OCI-LY3 (cell line): Measurements from ENCODE around the gene GRAMD2A.

Experiments used
- H2AFZ ChIP-seq: fragments of 200-600, 300-600 bp; shearing (Covaris generic); 2 replicates; pipeline ENCODE4 v1.6.0; 2014; ENCODE audit warnings: antibody characterized with exemption, low read depth, low read length
- H3K27ac ChIP-seq: fragments of 200-600, 300-600 bp; sonication (generic); 2 replicates; pipeline ENCODE4 v1.5.1; 2014; ENCODE audit warnings: mild to moderate bottlenecking, low read length, moderate library complexity, mixed read lengths
- H3K27me3 ChIP-seq: fragments of 200-600, 300-600 bp; sonication (generic); 2 replicates; pipeline ENCODE4 v1.6.1; 2014; ENCODE audit warnings: low read depth, low read length, mixed read lengths
- H3K36me3 ChIP-seq: fragments of 200-600, 300-600 bp; sonication (generic); replicated peaks from 2 replicates; pipeline ENCODE3; 2014; ENCODE audit warnings: low read depth, low read length, mixed read lengths
- H3K4me1 ChIP-seq: fragments of 300-600, 200-600 bp; sonication (generic); 2 replicates; pipeline ENCODE4 v1.6.1; 2014; ENCODE audit warnings: low read length, mixed read lengths
- H3K4me2 ChIP-seq: fragments of 200-600, 300-600 bp; sonication (generic); 2 replicates; pipeline ENCODE4 v1.6.1; 2014; ENCODE audit warnings: low read length, mixed read lengths
- H3K4me3 ChIP-seq: fragments of 300-600, 200-600 bp; sonication (generic); 2 replicates; pipeline ENCODE4 v1.5.1; 2014; ENCODE audit warnings: antibody characterized with exemption, mild to moderate bottlenecking, low read length, moderate library complexity
- H3K79me2 ChIP-seq: fragments of 300-600, 200-600 bp; shearing (Covaris generic); 2 replicates; pipeline ENCODE4 v1.6.1; 2014; ENCODE audit warnings: mild to moderate bottlenecking, low read length, mixed read lengths
- H3K9ac ChIP-seq: fragments of 300-600, 200-600 bp; shearing (Covaris generic); 2 replicates; pipeline ENCODE4 v1.6.0; 2014; ENCODE audit warnings: mild to moderate bottlenecking, low read length, moderate library complexity
- H3K9me3 ChIP-seq: fragments of 200-600, 300-600 bp; shearing (Covaris generic); 2 replicates; pipeline ENCODE4 v1.6.1; 2014; ENCODE audit warnings: low read length, mixed read lengths; ENCODE audit not compliant: insufficient read depth
- H4K20me1 ChIP-seq: fragments of 200-600, 300-600 bp; sonication (generic); 2 replicates; pipeline ENCODE4 v1.6.1; 2016; ENCODE audit warnings: low read length, mixed read lengths; ENCODE audit not compliant: insufficient read depth
- EZH2phosphoT487 ChIP-seq: fragments of 200-600 bp; shearing (Covaris generic); IDR thresholded peaks from 2 replicates; pipeline ENCODE4 v1.6.1; 2018; ENCODE audit warnings: antibody characterized with exemption, mixed run types, low read depth
- TF ChIP-seq, protein P1 (sequence below): fragments of 200-600, 300-600 bp; sonication (generic); IDR thresholded peaks from 2 replicates; pipeline ENCODE4 v1.5.1; 2014; ENCODE audit warnings: antibody characterized with exemption, low read length, low read depth

GRAMD2A gene

DNA sequence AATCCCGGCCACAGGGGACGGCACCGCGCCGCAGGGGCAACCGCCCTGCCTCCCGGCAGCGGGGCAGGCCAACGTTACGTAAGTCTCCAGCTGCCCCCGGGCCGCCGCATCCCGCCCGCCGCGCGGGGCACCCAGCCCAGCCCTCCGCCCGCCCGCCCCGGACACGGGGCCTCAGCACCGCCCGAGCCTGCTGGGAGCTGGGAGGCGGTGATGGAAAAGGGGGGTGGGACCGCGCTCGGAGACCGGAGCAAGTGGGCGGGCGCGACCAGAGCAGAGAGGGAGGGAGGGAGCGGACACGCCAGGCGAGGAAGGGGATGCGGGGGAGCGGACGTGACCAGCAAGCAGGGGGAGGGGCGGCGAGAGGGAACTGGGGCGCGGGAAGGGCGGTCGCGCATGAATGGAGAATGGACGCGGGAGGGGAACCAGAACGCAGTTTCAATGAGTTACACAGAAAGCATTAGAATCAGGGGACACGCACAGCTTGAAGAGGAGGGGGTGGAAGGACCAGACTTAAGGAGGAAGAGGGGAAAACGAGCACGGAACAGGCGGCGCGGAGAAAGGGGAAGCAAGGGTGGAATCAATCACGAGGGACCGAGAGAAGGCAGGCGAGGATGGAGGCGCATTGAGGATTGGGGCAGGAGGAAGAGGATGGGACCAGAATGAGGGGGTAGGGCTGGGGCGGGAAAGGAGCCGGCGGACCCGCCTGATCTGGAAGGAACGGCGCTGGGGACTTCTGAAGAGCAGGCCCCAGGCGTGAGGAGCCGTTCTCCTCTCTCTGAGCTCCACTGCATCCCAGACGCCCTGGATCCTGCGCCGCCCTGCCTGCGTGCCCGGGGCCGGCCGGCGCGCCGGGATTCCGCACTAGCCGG lies 32.8 kb upstream of the GRAMD2A start:
- Histone ChIP-seq H3K27ac (peak overlapping the region; percentile 95), H3K79me2 (peaks cover 66% of the 10 kb centered on the region), H3K27me3 (no peaks in the 10 kb centered on the region), H3K4me1 (peaks cover 27% of the 10 kb centered on the region), H3K4me2 (peak overlapping the region; percentile 78), H3K36me3 (peaks cover 38% of the 10 kb centered on the region), H3K9ac (peak overlapping the region; percentile 91), H2AFZ (no peak overlapping the region), H3K9me3 (no peaks in the 10 kb centered on the region), H3K4me3 (peak overlapping the region; percentile 94), H4K20me1 (peaks cover 20% of the 10 kb centered on the region)
- TF ChIP-seq EZH2phosphoT487, result no peak
- TF ChIP-seq, protein P1, sequence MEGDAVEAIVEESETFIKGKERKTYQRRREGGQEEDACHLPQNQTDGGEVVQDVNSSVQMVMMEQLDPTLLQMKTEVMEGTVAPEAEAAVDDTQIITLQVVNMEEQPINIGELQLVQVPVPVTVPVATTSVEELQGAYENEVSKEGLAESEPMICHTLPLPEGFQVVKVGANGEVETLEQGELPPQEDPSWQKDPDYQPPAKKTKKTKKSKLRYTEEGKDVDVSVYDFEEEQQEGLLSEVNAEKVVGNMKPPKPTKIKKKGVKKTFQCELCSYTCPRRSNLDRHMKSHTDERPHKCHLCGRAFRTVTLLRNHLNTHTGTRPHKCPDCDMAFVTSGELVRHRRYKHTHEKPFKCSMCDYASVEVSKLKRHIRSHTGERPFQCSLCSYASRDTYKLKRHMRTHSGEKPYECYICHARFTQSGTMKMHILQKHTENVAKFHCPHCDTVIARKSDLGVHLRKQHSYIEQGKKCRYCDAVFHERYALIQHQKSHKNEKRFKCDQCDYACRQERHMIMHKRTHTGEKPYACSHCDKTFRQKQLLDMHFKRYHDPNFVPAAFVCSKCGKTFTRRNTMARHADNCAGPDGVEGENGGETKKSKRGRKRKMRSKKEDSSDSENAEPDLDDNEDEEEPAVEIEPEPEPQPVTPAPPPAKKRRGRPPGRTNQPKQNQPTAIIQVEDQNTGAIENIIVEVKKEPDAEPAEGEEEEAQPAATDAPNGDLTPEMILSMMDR, result no peak

DNA sequence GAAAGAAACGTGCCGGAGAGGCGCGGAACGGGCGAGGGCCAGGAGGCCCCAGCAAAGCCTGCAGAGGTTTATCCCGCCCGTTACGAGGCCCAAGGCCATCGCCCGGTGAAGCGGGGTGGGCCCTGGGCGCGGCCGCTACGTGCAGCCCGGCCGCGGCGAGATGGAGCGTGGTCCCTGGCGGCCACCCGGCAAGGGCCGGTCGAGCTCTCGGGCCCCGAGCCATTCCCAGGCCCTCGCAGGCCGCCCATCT lies 32.3 kb upstream of the GRAMD2A start:
- Histone ChIP-seq H4K20me1 (peaks cover 24% of the 10 kb centered on the region), H3K9me3 (no peaks in the 10 kb centered on the region), H3K79me2 (peaks cover 72% of the 10 kb centered on the region), H3K4me3 (peak overlapping the region; percentile 94), H3K4me1 (peaks cover 31% of the 10 kb centered on the region), H3K27ac (peak overlapping the region; percentile 95), H3K36me3 (peaks cover 41% of the 10 kb centered on the region), H3K27me3 (no peaks in the 10 kb centered on the region), H3K9ac (peak overlapping the region; percentile 91), H2AFZ (no peak overlapping the region), H3K4me2 (peak overlapping the region; percentile 78)
- no peak for TF ChIP-seq EZH2phosphoT487
- TF ChIP-seq, protein P1, result no peak

GRCh38 chr15:72229076-72229946 lies 31.7 kb upstream of the GRAMD2A start:
- TF ChIP-seq, protein P1, result no peak
- TF ChIP-seq EZH2phosphoT487, result no peak
- Histone ChIP-seq H3K9me3 (no peaks in the 10 kb centered on the region), H3K79me2 (peaks cover 77% of the 10 kb centered on the region), H3K4me2 (peak overlapping the region; percentile 78), H3K4me3 (peak overlapping the region; percentile 94), H3K36me3 (peaks cover 44% of the 10 kb centered on the region), H3K9ac (peak overlapping the region; percentile 91), H3K27ac (peak overlapping the region; percentile 95), H2AFZ (no peak overlapping the region), H3K4me1 (peaks cover 34% of the 10 kb centered on the region), H4K20me1 (peaks cover 28% of the 10 kb centered on the region), H3K27me3 (no peaks in the 10 kb centered on the region)

GRCh38 chr15:72227720-72228119 lies 30.1 kb upstream of the GRAMD2A start:
- Histone ChIP-seq H3K9ac (peak overlapping the region; percentile 82), H3K4me2 (peak overlapping the region; percentile 93), H3K27ac (peak overlapping the region; percentile 95), H3K27me3 (no peaks in the 10 kb centered on the region), H2AFZ (no peak overlapping the region), H3K79me2 (peaks cover 93% of the 10 kb centered on the region), H3K9me3 (no peaks in the 10 kb centered on the region), H3K36me3 (peaks cover 58% of the 10 kb centered on the region), H3K4me3 (peak overlapping the region; percentile 80), H3K4me1 (peaks cover 48% of the 10 kb centered on the region), H4K20me1 (peaks cover 44% of the 10 kb centered on the region)
- no peak for TF ChIP-seq EZH2phosphoT487
- TF ChIP-seq, protein P1, result no peak
